Thymus (tissue), 11 donors: ENCODE measurements around the gene THUMPD1. TPM values are rescaled to one million over a fixed set of nuclear protein-coding genes. Genes with fewer than 3 reads are reported as not detected.

Experiments
- DNase-seq, 9 donors: peaks; one replicate each; pipeline ENCODE4 v3.0.0-alpha.2; 2013; ENCODE audit warnings: low spot score in 9 of 9, low read depth in 6 of 9, missing footprints in 1 of 9
- H3K27ac ChIP-seq, 2 donors: one replicate each; pipeline ENCODE4 v1.5.1; 2013; ENCODE audit warnings: control low read depth in 1 of 2, low read depth in 1 of 2, low read length in 1 of 2, mild to moderate bottlenecking in 1 of 2, moderate library complexity in 1 of 2
- H3K27me3 ChIP-seq, 2 donors: one replicate each; pipeline ENCODE4 v1.5.1; 2013; ENCODE audit warnings: low read length in 1 of 2; ENCODE audit not compliant: control insufficient read depth in 2 of 2, insufficient read depth in 1 of 2
- H3K36me3 ChIP-seq, 2 donors: one replicate each; pipeline ENCODE4 v1.5.1; 2013; ENCODE audit warnings: low read length in 1 of 2, mild to moderate bottlenecking in 1 of 2, moderate library complexity in 1 of 2; ENCODE audit not compliant: control insufficient read depth in 2 of 2, insufficient read depth in 2 of 2
- H3K4me1 ChIP-seq, 2 donors: one replicate each; pipeline ENCODE4 v1.5.1; 2013; ENCODE audit warnings: low read length in 2 of 2; ENCODE audit not compliant: control insufficient read depth in 2 of 2, insufficient read depth in 2 of 2
- H3K4me3 ChIP-seq, 2 donors: one replicate each; pipeline ENCODE4 v1.5.1; 2013; ENCODE audit warnings: low read length in 2 of 2, control low read depth in 1 of 2, mild to moderate bottlenecking in 1 of 2
- H3K9me3 ChIP-seq, 2 donors: one replicate each; pipeline ENCODE4 v1.5.1; 2013; ENCODE audit warnings: low read length in 1 of 2, mild to moderate bottlenecking in 1 of 2; ENCODE audit not compliant: control insufficient read depth in 2 of 2, insufficient read depth in 1 of 2
- WGBS: extraction: QIAGEN DNeasy Blood & Tissue Kit; methylation state at CpG from one replicate; pipeline ENCODE4 v1.1.7; 2013; 5-methylcytosine and 5-hydroxymethylcytosine counted together
- polyA plus RNA-seq: library from polyadenylated mRNA; stranded (reverse); fragments of 200-250 nt; gene quantifications from one replicate; pipeline ENCODE4 v1.2.3, GENCODE V29; 2013
- total RNA-seq: library from RNA; stranded (reverse); fragments of 120-200 nt; gene quantifications from one replicate; pipeline ENCODE4 v1.2.4, GENCODE V29; 2013
- donor health status: healthy.

Gene THUMPD1
- total and polyA plus RNA-seq, 2 donors: 31.8 to 49.9 TPM

DNA sequence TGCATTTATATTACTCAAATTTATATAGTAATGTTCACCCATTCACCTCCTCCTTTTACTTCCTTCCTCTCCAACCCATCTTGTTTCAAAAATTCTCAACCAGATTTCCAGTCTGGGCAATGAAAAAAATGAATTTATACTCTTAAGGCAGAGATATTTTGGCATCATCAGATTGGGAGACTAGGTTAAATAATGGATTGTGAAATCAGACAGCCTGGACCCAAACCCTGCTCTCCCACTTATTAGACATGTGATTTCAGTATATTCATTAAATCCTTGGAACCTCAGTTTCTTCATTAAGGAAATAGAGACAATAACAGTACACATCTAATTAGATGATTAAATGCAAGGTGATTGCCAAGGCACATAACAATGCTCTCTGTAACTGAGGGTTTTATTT is 52.0 kb downstream of the THUMPD1 start:
- Histone ChIP-seq H3K27me3 (no peaks in the 10 kb centered on the region), H3K9me3 (no peaks in the 10 kb centered on the region), H3K4me3 (no peak overlapping the region), H3K27ac (no peak overlapping the region), H3K4me1 (no peaks in the 10 kb centered on the region), H3K36me3 (no peaks in the 10 kb centered on the region)
- DNase-seq: no peak

DNA sequence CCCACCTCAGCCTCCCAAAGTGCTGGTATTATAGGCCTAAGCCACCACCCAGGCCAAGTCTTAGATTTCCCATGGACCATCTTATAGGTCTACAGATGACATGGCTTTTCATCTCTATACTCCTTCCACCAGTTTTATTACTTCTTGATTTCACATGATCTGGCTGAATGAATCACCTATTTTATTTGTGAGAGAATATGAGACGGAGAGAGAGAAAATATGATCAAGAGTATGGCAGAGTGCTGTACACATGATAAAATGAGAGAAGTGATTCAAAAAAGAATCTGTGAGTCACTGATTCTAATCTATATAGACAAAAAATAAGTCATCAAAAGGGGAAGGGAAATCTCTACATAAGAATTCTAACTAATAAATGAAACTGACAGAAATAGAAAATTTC is 57.8 kb downstream of the THUMPD1 start:
- Histone ChIP-seq H3K27ac (no peak overlapping the region), H3K27me3 (no peaks in the 10 kb centered on the region), H3K4me1 (no peaks in the 10 kb centered on the region), H3K4me3 (no peak overlapping the region), H3K9me3 (no peaks in the 10 kb centered on the region), H3K36me3 (no peaks in the 10 kb centered on the region)
- no peak for DNase-seq
- WGBS: 87% methylated on average over 1 of the region's 1 CpG

Other genes starting within 250 kb of the THUMPD1 start
- gene ACSM2B, start 165.5 kb downstream of the THUMPD1 start, total RNA-seq: not detected
- 0.23 TPM for gene ACSM2B, start 165.5 kb downstream of the THUMPD1 start, polyA plus RNA-seq
- gene ACSM1, start 44.1 kb downstream of the THUMPD1 start, total RNA-seq: 0.42 TPM
- 0.52 TPM for gene ACSM1, start 44.1 kb downstream of the THUMPD1 start, polyA plus RNA-seq
- 4.1 TPM for gene ACSM3, start 22.2 kb upstream of the THUMPD1 start, total RNA-seq
- gene ACSM3, start 22.2 kb upstream of the THUMPD1 start, polyA plus RNA-seq: 9.9 TPM
- gene ERI2, start 64.7 kb upstream of the THUMPD1 start, total RNA-seq: 20.1 TPM
- gene ERI2, start 64.7 kb upstream of the THUMPD1 start, polyA plus RNA-seq: 12.2 TPM
- gene REXO5, start 64.7 kb upstream of the THUMPD1 start, total RNA-seq: 11.1 TPM
- gene REXO5, start 64.7 kb upstream of the THUMPD1 start, polyA plus RNA-seq: 3.7 TPM
- 3.9 TPM for gene DCUN1D3, start 158.5 kb upstream of the THUMPD1 start, total RNA-seq
- 3.4 TPM for gene DCUN1D3, start 158.5 kb upstream of the THUMPD1 start, polyA plus RNA-seq
- 32.3 TPM for gene LYRM1, start 159.0 kb upstream of the THUMPD1 start, total RNA-seq
- 53.3 TPM for gene LYRM1, start 159.0 kb upstream of the THUMPD1 start, polyA plus RNA-seq